ENCODE measurements around the gene MTHFD2L.

The MTHFD2L gene

GRCh38 chr4:74133786-74134499 is 24.0 kb upstream of the MTHFD2L start:
- peak; percentile 63 for DNase-seq

GRCh38 chr4:74134500-74134852 is 23.4 kb upstream of the MTHFD2L start:
- no peak for DNase-seq

- no peak for DNase-seq
Measured at GRCh38 chr4:74146581-74147129, 11.3 kb upstream of the MTHFD2L start.

- no peak for DNase-seq
Measured at GRCh38 chr4:74148205-74148604, 9.7 kb upstream of the MTHFD2L start.

GRCh38 chr4:74152836-74153235 is 5.1 kb upstream of the MTHFD2L start:
- DNase-seq: no peak

- DNase-seq: no peak
Measured at GRCh38 chr4:74156521-74156920, 1.4 kb upstream of the MTHFD2L start.

- no peak for DNase-seq
Measured at GRCh38 chr4:74157154-74157553, 764 bp upstream of the MTHFD2L start.

GRCh38 chr4:74158466-74159142 is 686 bp downstream of the MTHFD2L start:
- no peak for DNase-seq

- no peak for DNase-seq
Measured at GRCh38 chr4:74159143-74159709, 1.3 kb downstream of the MTHFD2L start.

- no peak for DNase-seq
Measured at GRCh38 chr4:74161666-74162450, 3.9 kb downstream of the MTHFD2L start.

- DNase-seq: no peak
Measured at GRCh38 chr4:74166135-74166534, 8.2 kb downstream of the MTHFD2L start.

GRCh38 chr4:74166818-74167217 is 8.9 kb downstream of the MTHFD2L start:
- no peak for DNase-seq

GRCh38 chr4:74167585-74167984 is 9.7 kb downstream of the MTHFD2L start:
- no peak for DNase-seq

- DNase-seq: no peak
Measured at GRCh38 chr4:74168841-74169240, 10.9 kb downstream of the MTHFD2L start.

- DNase-seq: no peak
Measured at GRCh38 chr4:74173321-74173720, 15.4 kb downstream of the MTHFD2L start.

GRCh38 chr4:74174421-74174820 is 16.5 kb downstream of the MTHFD2L start:
- no peak for DNase-seq

- no peak for DNase-seq
Measured at GRCh38 chr4:74174941-74175340, 17.0 kb downstream of the MTHFD2L start.

- DNase-seq: no peak
Measured at GRCh38 chr4:74175379-74175778, 17.5 kb downstream of the MTHFD2L start.

- DNase-seq: no peak
Measured at GRCh38 chr4:74178798-74179197, 20.9 kb downstream of the MTHFD2L start.

- no peak for DNase-seq
Measured at GRCh38 chr4:74181219-74181618, 23.3 kb downstream of the MTHFD2L start.

GRCh38 chr4:74188912-74189311 is 31.0 kb downstream of the MTHFD2L start:
- no peak for DNase-seq

- DNase-seq: no peak
Measured at GRCh38 chr4:74189331-74190043, 31.6 kb downstream of the MTHFD2L start.

GRCh38 chr4:74190332-74190731 is 32.4 kb downstream of the MTHFD2L start:
- DNase-seq: no peak
